ENCODE results near the gene NCAN. TPM values are rescaled to one million over a fixed set of nuclear protein-coding genes. Genes with fewer than 3 reads are reported as not detected.

The NCAN gene
- total and polyA plus RNA-seq, 4 donors: 0.06 TPM; not detected in 3

- Histone ChIP-seq H3K9me3 (ENCODE audit: control insufficient read depth in 4 of 4, low read length in 3 of 4) (peaks cover 3 to 15% (median 5%) of the 10 kb centered on the region in 4 donors), H3K9ac (ENCODE audit: low read depth in 1 of 2, low read length in 2 of 2) (no peak overlapping the region), H3K27me3 (ENCODE audit: control insufficient read depth in 4 of 4, insufficient read depth in 4 of 4, low read length in 3 of 4) (no peaks in the 10 kb centered on the region), H3K4me1 (ENCODE audit: control insufficient read depth in 4 of 4, insufficient read depth in 4 of 4, low read length in 3 of 4) (no peaks in the 10 kb centered on the region), H3K27ac (ENCODE audit: low read depth in 1 of 2, low read length in 2 of 2) (no peak overlapping the region), H3K36me3 (ENCODE audit: control insufficient read depth in 4 of 4, insufficient read depth in 3 of 4, low read depth in 1 of 4, low read length in 3 of 4) (no peaks in the 10 kb centered on the region), H3K4me3 (ENCODE audit: low read depth in 1 of 3, low read length in 3 of 3) (no peak overlapping the region)
- 85% methylated on average over 18 of the region's 18 CpGs for WGBS
- TF ChIP-seq ATF3 (IDR thresholded peaks at IDR 0.05) (no peak), EGR1 (IDR thresholded peaks at IDR 0.05; ENCODE audit: low read depth in 2 of 2) (no peak)
- DNase-seq (ENCODE audit: low spot score): no peak
Measured at GRCh38 chr19:19238126-19238894, 26.6 kb downstream of the NCAN start.

- no peaks in the 10 kb centered on the region for H3K4me1 ChIP-seq (ENCODE audit: control insufficient read depth in 4 of 4, insufficient read depth in 4 of 4, low read length in 3 of 4)
- no peaks in the 10 kb centered on the region for H3K36me3 ChIP-seq (ENCODE audit: control insufficient read depth in 4 of 4, insufficient read depth in 3 of 4, low read depth in 1 of 4, low read length in 3 of 4)
- DNase-seq (ENCODE audit: low spot score): no peak
- TF ChIP-seq REST (IDR thresholded peaks at IDR 0.05) (no peak), HNF4A (conservative IDR thresholded peaks at IDR 0.05) (no peak), GABPA (IDR thresholded peaks at IDR 0.05 in 1 of 2, conservative IDR thresholded peaks at IDR 0.05 in 1 of 2) (no peak)
- H3K9ac ChIP-seq (ENCODE audit: low read depth in 1 of 2, low read length in 2 of 2): no peak overlapping the region
- H3K4me3 ChIP-seq (ENCODE audit: low read depth in 1 of 3, low read length in 3 of 3): no peak overlapping the region
- peaks cover 0 to 3% (median 2%) of the 10 kb centered on the region in 4 donors for H3K9me3 ChIP-seq (ENCODE audit: control insufficient read depth in 4 of 4, low read length in 3 of 4)
- no peaks in the 10 kb centered on the region for H3K27me3 ChIP-seq (ENCODE audit: control insufficient read depth in 4 of 4, insufficient read depth in 4 of 4, low read length in 3 of 4)
- no peak overlapping the region for H3K27ac ChIP-seq (ENCODE audit: low read depth in 1 of 2, low read length in 2 of 2)
Measured at GRCh38 chr19:19239675-19240074, 27.9 kb downstream of the NCAN start.

- Histone ChIP-seq H3K36me3 (ENCODE audit: control insufficient read depth in 4 of 4, insufficient read depth in 3 of 4, low read depth in 1 of 4, low read length in 3 of 4) (no peaks in the 10 kb centered on the region), H3K4me3 (ENCODE audit: low read depth in 1 of 3, low read length in 3 of 3) (no peak overlapping the region), H3K9ac (ENCODE audit: low read depth in 1 of 2, low read length in 2 of 2) (no peak overlapping the region), H3K27me3 (ENCODE audit: control insufficient read depth in 4 of 4, insufficient read depth in 4 of 4, low read length in 3 of 4) (no peaks in the 10 kb centered on the region), H3K4me1 (ENCODE audit: control insufficient read depth in 4 of 4, insufficient read depth in 4 of 4, low read length in 3 of 4) (no peaks in the 10 kb centered on the region), H3K9me3 (ENCODE audit: control insufficient read depth in 4 of 4, low read length in 3 of 4) (no peaks in the 10 kb centered on the region), H3K27ac (ENCODE audit: low read depth in 1 of 2, low read length in 2 of 2) (no peak overlapping the region)
- 74% methylated on average over 9 of the region's 9 CpGs for WGBS
- no peak for DNase-seq (ENCODE audit: low spot score)
- TF ChIP-seq ZBTB33 (IDR thresholded peaks at IDR 0.05) (no peak), CTCF (IDR thresholded peaks at IDR 0.05; ENCODE audit: low read depth, low read length, missing input control) (no peak), HNF4A (conservative IDR thresholded peaks at IDR 0.05) (no peak), NR2F2 (IDR thresholded peaks at IDR 0.05) (no peak), REST (IDR thresholded peaks at IDR 0.05) (no peak), FOXA2 (IDR thresholded peaks at IDR 0.05) (no peak), ATF3 (IDR thresholded peaks at IDR 0.05) (no peak), SP1 (IDR thresholded peaks at IDR 0.05) (no peak), YY1 (IDR thresholded peaks at IDR 0.05) (no peak), HNF4G (IDR thresholded peaks at IDR 0.05) (no peak), FOXA1 (IDR thresholded peaks at IDR 0.05) (no peak), JUND (IDR thresholded peaks at IDR 0.05) (no peak), TAF1 (conservative IDR thresholded peaks at IDR 0.05) (no peak), GABPA (IDR thresholded peaks at IDR 0.05 in 1 of 2, conservative IDR thresholded peaks at IDR 0.05 in 1 of 2) (no peak)
Measured at GRCh38 chr19:19240476-19240875, 28.7 kb downstream of the NCAN start.

Measured in liver (tissue), 9 donors.